ENCODE measurements around the gene KDM5B. TPM values are rescaled to one million over a fixed set of nuclear protein-coding genes. Genes with fewer than 3 reads are reported as not detected.

The KDM5B gene
- total and polyA plus RNA-seq, 2 experiments from 2014 or later: 175 to 202 TPM

DNA sequence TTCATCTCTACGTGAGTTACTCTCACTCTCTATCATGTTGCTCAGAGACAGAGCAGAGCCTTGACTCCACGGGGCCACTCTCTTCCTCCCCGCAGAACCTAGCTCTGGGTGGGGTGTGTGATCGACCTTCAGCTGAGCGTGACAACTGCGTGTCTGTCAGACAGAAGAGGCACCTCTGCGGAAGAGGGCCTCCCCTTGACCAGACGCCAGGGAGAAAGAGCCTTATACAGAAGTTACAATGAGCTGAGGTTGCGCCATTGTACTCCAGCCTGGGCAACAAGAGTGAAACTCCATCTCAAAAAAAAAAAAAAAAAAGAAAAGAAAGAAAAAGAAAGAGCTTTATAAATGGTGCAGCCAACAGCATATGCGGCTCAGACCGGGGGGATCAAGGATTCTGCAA, 120.9 kb downstream of the KDM5B start:
- no peak for ATAC-seq
- H3K4me3 ChIP-seq: no peak overlapping the region
- H3K9me3 Mint-ChIP-seq: no peaks in the 10 kb centered on the region

GRCh38 chr1:202685641-202686040, 122.6 kb downstream of the KDM5B start:
- no peaks in the 10 kb centered on the region for H3K9me3 Mint-ChIP-seq
- ATAC-seq: no peak
- H3K27me3 ChIP-seq (ENCODE audit: insufficient read depth): no peaks in the 10 kb centered on the region
- no peaks in the 10 kb centered on the region for H3K9me2 ChIP-seq (ENCODE audit: insufficient read depth)
- no peak overlapping the region for H3K4me2 ChIP-seq
- H3K4me3 Mint-ChIP-seq: no peak overlapping the region
- H3K27ac ChIP-seq (ENCODE audit: low read depth): no peak overlapping the region
- peaks cover 8% of the 10 kb centered on the region; the same call in 1 of the 2 replicates for H4K20me1 ChIP-seq (replicated peaks; ENCODE audit: insufficient read depth)
- H3K79me2 ChIP-seq (replicated peaks; ENCODE audit: insufficient read depth): no peaks in the 10 kb centered on the region
- no peak for DNase-seq (ENCODE audit: low spot score)
- peaks cover 11% of the 10 kb centered on the region for H3K27me3 Mint-ChIP-seq (ENCODE audit: insufficient read depth, low read depth, poor library complexity)
- H3K27ac Mint-ChIP-seq: no peak overlapping the region
- H3K4me1 Mint-ChIP-seq: peaks cover 26% of the 10 kb centered on the region
- H3K36me3 ChIP-seq (ENCODE audit: insufficient read depth): no peaks in the 10 kb centered on the region
- no peaks in the 10 kb centered on the region for H3F3A ChIP-seq (replicated peaks; ENCODE audit: low read depth)
- no peaks in the 10 kb centered on the region; the same call in 2 of the 3 replicates for H3K36me3 Mint-ChIP-seq (ENCODE audit: low read depth)
- TF ChIP-seq EZH2 (IDR thresholded peaks at IDR 0.05; ENCODE audit: low read depth, unreplicated experiment) (no peak), CREB1 (CRISPR knock-in tag; IDR thresholded peaks at IDR 0.05; ENCODE audit: low read depth) (no peak), CTCF (conservative IDR thresholded peaks at IDR 0.05; ENCODE audit: low read depth in 2 of 2) (no peak), POLR2AphosphoS5 (IDR thresholded peaks at IDR 0.05; ENCODE audit: low read depth) (no peak), REST (IDR thresholded peaks at IDR 0.05; ENCODE audit: unreplicated experiment) (no peak), ZNF331 (CRISPR knock-in tag; IDR thresholded peaks at IDR 0.05; ENCODE audit: low read depth) (no peak), STAT1 (IDR thresholded peaks at IDR 0.05; ENCODE audit: unreplicated experiment) (no peak), EZH2phosphoT487 (IDR thresholded peaks at IDR 0.05; ENCODE audit: unreplicated experiment) (no peak), ETS1 (IDR thresholded peaks at IDR 0.05) (no peak)
- no peak overlapping the region for H2AFZ ChIP-seq
- H3K4me3 ChIP-seq: no peak overlapping the region
- H3K4me1 ChIP-seq (ENCODE audit: insufficient read depth): peaks cover 8% of the 10 kb centered on the region; the same call in 1 of the 2 replicates

More for the DNA sequence above, 120.9 kb downstream of the KDM5B start:
- peaks cover 15% of the 10 kb centered on the region for H3K4me1 Mint-ChIP-seq
- Histone ChIP-seq H4K20me1 (replicated peaks; ENCODE audit: insufficient read depth) (peaks cover 8% of the 10 kb centered on the region; the same call in 1 of the 2 replicates), H3K27me3 (ENCODE audit: insufficient read depth) (no peaks in the 10 kb centered on the region), H2AFZ (no peak overlapping the region), H3K4me1 (ENCODE audit: insufficient read depth) (peaks cover 3% of the 10 kb centered on the region; the same call in 1 of the 2 replicates), H3K36me3 (ENCODE audit: insufficient read depth) (no peaks in the 10 kb centered on the region), H3F3A (replicated peaks; ENCODE audit: low read depth) (no peaks in the 10 kb centered on the region), H3K4me2 (no peak overlapping the region), H3K27ac (ENCODE audit: low read depth) (no peak overlapping the region), H3K9me2 (ENCODE audit: insufficient read depth) (no peaks in the 10 kb centered on the region), H3K79me2 (replicated peaks; ENCODE audit: insufficient read depth) (no peaks in the 10 kb centered on the region)
- TF ChIP-seq ZNF114 (CRISPR knock-in tag; IDR thresholded peaks at IDR 0.05): no peak
- no peak for TF ChIP-seq ZNF331 (CRISPR knock-in tag; IDR thresholded peaks at IDR 0.05; ENCODE audit: low read depth)
- TF ChIP-seq REST (IDR thresholded peaks at IDR 0.05; ENCODE audit: unreplicated experiment): no peak
- TF ChIP-seq STAT1 (IDR thresholded peaks at IDR 0.05; ENCODE audit: unreplicated experiment): no peak
- no peaks in the 10 kb centered on the region; the same call in 2 of the 3 replicates for H3K36me3 Mint-ChIP-seq (ENCODE audit: low read depth)
- peaks cover 15% of the 10 kb centered on the region for H3K27me3 Mint-ChIP-seq (ENCODE audit: insufficient read depth, low read depth, poor library complexity)
- no peak overlapping the region for H3K27ac Mint-ChIP-seq
- H3K4me3 Mint-ChIP-seq: no peak overlapping the region
- no peak for DNase-seq (ENCODE audit: low spot score)
